GM12878 (cell line): ENCODE measurements around the gene KIAA0319L.

ENCODE experiments used
- EP300 ChIP-seq, 2 experiments: fragments of 150-350 bp in 1 of 2; IDR thresholded peaks; 2 replicates each; pipeline ENCODE4 v1.6.1; 2011 to 2012; ENCODE audit warnings: low read depth in 2 of 2, low read length in 2 of 2, borderline replicate concordance in 1 of 2, improper control_type of control experiment in 1 of 2, inconsistent platforms in 1 of 2; ENCODE audit not compliant: control insufficient read depth in 1 of 2
- NFXL1 ChIP-seq: fragments of 450-650 bp; IDR thresholded peaks from 2 replicates; pipeline ENCODE4 v1.6.1; 2017; ENCODE audit warnings: antibody characterized with exemption, mild to moderate bottlenecking, borderline replicate concordance
- POLR2A ChIP-seq: IDR thresholded peaks from 2 replicates; pipeline ENCODE4 v1.6.1; 2011; ENCODE audit warnings: low read depth, mild to moderate bottlenecking, low read length
- RFX5 ChIP-seq: IDR thresholded peaks from 2 replicates; pipeline ENCODE4 v1.6.1; 2011; ENCODE audit warnings: low read depth, low read length, improper control_type of control experiment
- SMC3 ChIP-seq: IDR thresholded peaks from 2 replicates; pipeline ENCODE4 v1.6.1; 2011; ENCODE audit warnings: low read length, improper control_type of control experiment, borderline replicate concordance
- SP1 ChIP-seq: IDR thresholded peaks from one replicate; pipeline ENCODE4 v1.6.1; 2011; ENCODE audit warnings: low read depth, low read length
- STAT1 ChIP-seq: fragments of 450-650 bp; conservative IDR thresholded peaks from 2 replicates; pipeline ENCODE4 v1.6.1; 2014; ENCODE audit warnings: antibody characterized with exemption, mild to moderate bottlenecking
- TBL1XR1 ChIP-seq: IDR thresholded peaks from 2 replicates; pipeline ENCODE4 v1.6.1; 2012; ENCODE audit warnings: low read depth, low read length, improper control_type of control experiment
- TF ChIP-seq, protein P1 (sequence below), 3 experiments: IDR thresholded peaks in 2 of 3; conservative IDR thresholded peaks in 1 of 3; 2 replicates each; pipeline ENCODE4 v1.5.1; 2011; ENCODE audit warnings: low read depth in 3 of 3, low read length in 3 of 3, mild to moderate bottlenecking in 3 of 3, control low read depth in 2 of 3, moderate library complexity in 2 of 3, inconsistent platforms in 1 of 3, mixed read lengths in 1 of 3; ENCODE audit not compliant: control insufficient read depth in 2 of 3, insufficient read depth in 1 of 3; ENCODE audit errors: extremely low read depth in 1 of 3
- TF ChIP-seq, protein P2 (sequence below): IDR thresholded peaks from 2 replicates; pipeline ENCODE4 v1.6.1; 2012; ENCODE audit warnings: low read depth, low read length, improper control_type of control experiment

DNA sequence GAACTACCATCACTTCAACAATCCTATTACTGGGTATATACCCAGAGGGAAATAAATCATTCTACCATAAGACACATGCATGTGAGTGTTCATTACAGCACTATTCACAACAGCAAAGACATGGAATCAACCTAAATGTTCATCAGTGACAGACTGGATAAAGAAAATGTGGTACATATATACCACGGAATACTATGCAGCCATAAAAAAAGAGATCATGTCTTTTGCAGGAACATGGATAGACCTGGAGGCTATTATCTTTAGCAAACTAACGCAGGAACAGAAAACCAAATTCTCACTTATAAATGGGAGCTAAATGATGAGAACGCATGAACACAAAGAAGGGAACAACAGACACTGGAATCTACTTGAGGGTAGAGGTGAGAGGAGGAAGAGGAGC is 39.0 kb downstream of the KIAA0319L start:
- TF ChIP-seq, protein P1, sequence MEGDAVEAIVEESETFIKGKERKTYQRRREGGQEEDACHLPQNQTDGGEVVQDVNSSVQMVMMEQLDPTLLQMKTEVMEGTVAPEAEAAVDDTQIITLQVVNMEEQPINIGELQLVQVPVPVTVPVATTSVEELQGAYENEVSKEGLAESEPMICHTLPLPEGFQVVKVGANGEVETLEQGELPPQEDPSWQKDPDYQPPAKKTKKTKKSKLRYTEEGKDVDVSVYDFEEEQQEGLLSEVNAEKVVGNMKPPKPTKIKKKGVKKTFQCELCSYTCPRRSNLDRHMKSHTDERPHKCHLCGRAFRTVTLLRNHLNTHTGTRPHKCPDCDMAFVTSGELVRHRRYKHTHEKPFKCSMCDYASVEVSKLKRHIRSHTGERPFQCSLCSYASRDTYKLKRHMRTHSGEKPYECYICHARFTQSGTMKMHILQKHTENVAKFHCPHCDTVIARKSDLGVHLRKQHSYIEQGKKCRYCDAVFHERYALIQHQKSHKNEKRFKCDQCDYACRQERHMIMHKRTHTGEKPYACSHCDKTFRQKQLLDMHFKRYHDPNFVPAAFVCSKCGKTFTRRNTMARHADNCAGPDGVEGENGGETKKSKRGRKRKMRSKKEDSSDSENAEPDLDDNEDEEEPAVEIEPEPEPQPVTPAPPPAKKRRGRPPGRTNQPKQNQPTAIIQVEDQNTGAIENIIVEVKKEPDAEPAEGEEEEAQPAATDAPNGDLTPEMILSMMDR (IDR thresholded peaks at IDR 0.05 in 2 of 3, conservative IDR thresholded peaks at IDR 0.05 in 1 of 3; ENCODE audit: control insufficient read depth in 2 of 3, extremely low read depth in 1 of 3, insufficient read depth in 1 of 3, low read depth in 3 of 3, low read length in 3 of 3): no peak
- TF ChIP-seq, protein P2, sequence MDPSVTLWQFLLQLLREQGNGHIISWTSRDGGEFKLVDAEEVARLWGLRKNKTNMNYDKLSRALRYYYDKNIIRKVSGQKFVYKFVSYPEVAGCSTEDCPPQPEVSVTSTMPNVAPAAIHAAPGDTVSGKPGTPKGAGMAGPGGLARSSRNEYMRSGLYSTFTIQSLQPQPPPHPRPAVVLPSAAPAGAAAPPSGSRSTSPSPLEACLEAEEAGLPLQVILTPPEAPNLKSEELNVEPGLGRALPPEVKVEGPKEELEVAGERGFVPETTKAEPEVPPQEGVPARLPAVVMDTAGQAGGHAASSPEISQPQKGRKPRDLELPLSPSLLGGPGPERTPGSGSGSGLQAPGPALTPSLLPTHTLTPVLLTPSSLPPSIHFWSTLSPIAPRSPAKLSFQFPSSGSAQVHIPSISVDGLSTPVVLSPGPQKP: no peak
- no peak for TF ChIP-seq SMC3
- TF ChIP-seq STAT1: no peak
- no peak for TF ChIP-seq NFXL1
- no peak for TF ChIP-seq RFX5
- no peak for TF ChIP-seq POLR2A
- TF ChIP-seq TBL1XR1: no peak
- no peak for TF ChIP-seq EP300 (IDR thresholded peaks at IDR 0.05; ENCODE audit: borderline replicate concordance in 1 of 2, control insufficient read depth in 1 of 2, low read depth in 2 of 2, low read length in 2 of 2)
- TF ChIP-seq SP1: no peak
